ENCODE data around the gene COL13A1. TPM values are rescaled to one million over a fixed set of nuclear protein-coding genes. Genes with fewer than 3 reads are reported as not detected.

COL13A1 gene
- total RNA-seq, 1 donor from 2014 or later = 0.89 TPM

- no peak for DNase-seq
- no peak for ATAC-seq (ENCODE audit: poor library complexity)
- intact Hi-C loops (cut with DNase I) = no loop called here
Measured at GRCh38 chr10:69813632-69814031, 11.9 kb downstream of the COL13A1 start.

GRCh38 chr10:69814251-69814650 lies 12.5 kb downstream of the COL13A1 start:
- DNase-seq (no peak), ATAC-seq (ENCODE audit: poor library complexity) (no peak)
- intact Hi-C loops (cut with DNase I) = no loop called here

DNA sequence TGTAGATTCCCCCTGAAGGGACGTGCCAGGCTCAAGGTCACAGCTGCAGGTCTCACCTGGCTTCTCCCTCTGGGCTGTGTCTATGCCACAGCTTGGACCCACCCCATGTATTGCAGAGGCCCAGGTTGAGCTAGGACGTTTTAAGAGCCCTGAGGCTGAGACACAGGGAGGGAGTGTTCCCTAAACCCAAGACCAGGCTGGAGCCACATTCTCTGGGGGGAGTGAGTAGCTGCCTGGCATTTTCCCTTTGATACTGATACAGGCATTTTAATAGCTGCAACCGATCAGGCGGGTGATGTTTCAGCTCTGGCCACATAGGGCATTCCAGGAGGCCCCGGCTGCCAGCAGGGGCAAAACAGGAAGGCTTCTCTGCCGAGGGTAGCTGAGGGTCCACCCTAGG lies 13.4 kb downstream of the COL13A1 start:
- DNase-seq (no peak), ATAC-seq (ENCODE audit: poor library complexity) (no peak)
- intact Hi-C loops (cut with DNase I) = no loop called here

DNA sequence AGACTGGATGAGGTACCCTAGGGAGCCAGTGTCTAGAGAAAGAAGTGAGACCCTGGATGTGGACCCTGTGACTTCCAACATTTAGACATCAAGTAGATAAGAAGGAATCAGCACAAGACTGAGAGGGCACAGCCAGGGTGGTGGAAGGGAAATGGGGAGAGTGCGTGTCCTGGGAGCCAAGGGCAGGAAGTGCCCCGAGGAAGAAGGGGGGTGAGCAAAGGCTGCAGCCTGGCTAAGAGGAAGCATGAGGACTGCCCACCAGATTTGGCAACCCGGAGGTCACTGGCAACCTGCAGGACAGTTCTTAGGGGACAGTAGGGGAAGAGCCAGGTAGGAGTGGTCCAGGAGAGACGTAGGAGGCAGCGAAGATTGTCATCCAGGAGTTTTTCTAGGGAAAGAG lies 14.8 kb downstream of the COL13A1 start:
- no peak for ATAC-seq (ENCODE audit: poor library complexity)

DNA sequence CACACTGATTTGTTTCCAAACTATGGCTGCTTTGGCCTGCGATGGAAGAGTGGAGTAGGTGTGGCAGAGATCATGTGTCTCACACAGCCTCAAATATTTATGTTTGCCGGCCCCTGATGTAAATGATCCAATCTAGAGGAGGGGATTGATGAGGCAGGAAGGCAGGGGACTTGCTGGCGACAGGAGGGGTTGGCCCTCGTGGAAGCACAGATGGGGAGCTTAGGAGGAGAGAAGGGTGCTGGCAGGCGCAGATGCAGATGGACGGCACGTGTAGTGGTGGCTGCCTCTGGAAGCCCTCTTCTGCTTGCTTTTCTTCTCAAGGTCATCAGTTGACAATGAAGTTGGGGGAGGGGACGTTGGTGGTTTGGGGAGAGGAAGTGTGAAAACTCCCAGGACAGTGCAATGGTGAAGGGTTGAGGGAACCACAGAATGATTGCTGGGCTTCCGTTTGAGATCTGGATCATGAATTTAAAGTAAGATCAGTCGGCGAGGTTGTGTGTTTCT lies 15.4 kb downstream of the COL13A1 start:
- intact Hi-C loops (cut with DNase I) = no loop called here
- DNase-seq = no peak
- ATAC-seq (ENCODE audit: poor library complexity) = no peak

More for the DNA sequence above, 14.8 kb downstream of the COL13A1 start:
- intact Hi-C loops (cut with DNase I) = no loop called here
- DNase-seq = no peak

DNA sequence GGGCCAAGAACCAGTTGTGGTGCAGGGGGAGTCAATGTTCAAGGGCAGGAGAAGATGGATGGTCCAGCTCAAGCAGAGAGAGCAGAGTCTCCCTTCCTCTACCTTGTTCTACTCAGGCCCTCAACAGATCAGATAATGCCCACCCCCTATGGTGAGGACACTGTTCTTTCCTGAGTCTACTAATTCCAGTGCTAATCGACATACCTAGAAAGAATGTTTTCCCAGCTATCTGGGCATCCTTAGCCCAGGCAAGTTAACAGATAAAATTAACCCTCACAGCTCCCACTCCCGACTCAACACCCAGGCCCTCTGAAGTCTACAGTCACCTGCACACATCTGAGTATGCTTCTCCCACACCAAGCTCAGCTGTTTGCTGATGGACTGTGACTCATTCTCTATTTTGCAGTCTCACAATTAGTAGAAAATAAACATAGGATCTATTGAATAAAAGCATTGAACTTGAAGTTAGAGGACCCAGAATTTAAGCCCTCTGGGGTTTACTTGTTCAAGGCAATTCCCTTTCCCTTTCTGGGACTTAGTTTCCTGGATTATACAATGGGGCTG lies 17.1 kb downstream of the COL13A1 start:
- intact Hi-C loops (cut with DNase I) = no loop called here
- DNase-seq = no peak
- no peak for ATAC-seq (ENCODE audit: poor library complexity)

GRCh38 chr10:69819716-69820506 lies 18.2 kb downstream of the COL13A1 start:
- no peak for ATAC-seq (ENCODE audit: poor library complexity)
- intact Hi-C loops (cut with DNase I) = no loop called here

DNA sequence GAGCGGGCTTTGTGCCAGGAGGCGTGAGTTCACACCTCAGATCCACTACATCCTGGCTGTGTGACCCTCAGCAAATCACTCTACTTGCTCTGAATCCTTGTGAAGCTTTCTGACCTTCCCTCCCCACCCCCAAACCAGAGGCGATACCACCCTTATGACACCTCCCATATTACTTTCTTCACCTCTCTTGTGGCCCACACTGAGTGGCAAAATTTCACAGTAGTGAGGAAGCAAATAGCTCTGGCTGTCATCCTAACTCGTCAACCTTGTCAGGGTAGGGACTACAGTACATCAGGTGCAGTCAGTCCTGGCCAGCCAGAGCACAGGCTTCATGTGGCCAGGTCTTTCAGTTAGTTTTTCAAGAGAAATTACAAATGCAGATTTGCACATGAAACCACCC lies 19.1 kb downstream of the COL13A1 start:
- ATAC-seq (ENCODE audit: poor library complexity) = no peak
- DNase-seq = no peak
- intact Hi-C loops (cut with DNase I) = no loop called here

More at GRCh38 chr10:69819716-69820506, 18.2 kb downstream of the COL13A1 start:
- DNase-seq = no peak

DNA sequence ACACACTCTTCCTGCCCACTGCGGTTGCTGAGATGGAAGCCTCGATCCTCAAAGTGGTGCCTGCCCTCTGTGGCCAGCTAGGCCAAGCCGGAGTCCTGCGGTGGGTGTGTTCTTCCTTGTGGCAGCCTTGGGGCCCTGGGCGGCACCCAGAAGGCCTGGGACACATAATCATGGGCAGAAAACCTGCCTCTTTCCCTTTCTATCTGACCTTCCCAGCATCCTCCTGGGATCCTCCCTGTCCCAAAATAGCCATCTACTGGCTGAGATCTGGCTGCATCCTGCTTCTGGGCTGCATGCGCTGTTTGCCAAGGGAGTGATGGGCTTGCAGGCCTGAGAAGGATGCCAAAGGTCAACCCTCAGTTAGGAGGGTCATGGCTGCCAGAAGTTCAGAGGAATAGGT lies 23.9 kb downstream of the COL13A1 start:
- intact Hi-C loops (cut with DNase I) = no loop called here
- ATAC-seq (ENCODE audit: poor library complexity) (no peak), DNase-seq (no peak)

DNA sequence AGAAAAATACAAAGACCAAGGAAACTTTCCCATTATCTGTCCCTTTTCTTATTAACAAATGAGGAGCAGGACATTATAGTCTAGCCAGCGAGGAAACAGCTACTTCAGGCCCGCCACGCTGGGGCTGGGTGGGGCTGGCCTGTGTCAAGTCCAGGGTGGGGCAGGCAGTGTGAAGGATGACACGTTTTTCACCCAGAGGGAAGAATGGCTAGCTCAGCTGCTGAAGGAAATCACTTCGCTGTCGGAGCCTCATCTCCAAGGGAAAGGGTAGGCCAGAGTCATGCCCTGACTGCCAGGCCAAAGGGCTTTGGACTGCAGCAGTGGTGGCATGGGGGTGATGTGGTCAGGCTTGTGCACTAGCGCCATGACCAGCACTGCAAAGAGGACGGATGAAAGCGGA lies 24.4 kb downstream of the COL13A1 start:
- intact Hi-C loops (cut with DNase I) = no loop called here
- ATAC-seq (ENCODE audit: poor library complexity) = no peak
- DNase-seq = no peak

GRCh38 chr10:69826789-69827554 lies 25.3 kb downstream of the COL13A1 start:
- ATAC-seq (ENCODE audit: poor library complexity) (no peak), DNase-seq (no peak)
- intact Hi-C loops (cut with DNase I) = no loop called here

DNA sequence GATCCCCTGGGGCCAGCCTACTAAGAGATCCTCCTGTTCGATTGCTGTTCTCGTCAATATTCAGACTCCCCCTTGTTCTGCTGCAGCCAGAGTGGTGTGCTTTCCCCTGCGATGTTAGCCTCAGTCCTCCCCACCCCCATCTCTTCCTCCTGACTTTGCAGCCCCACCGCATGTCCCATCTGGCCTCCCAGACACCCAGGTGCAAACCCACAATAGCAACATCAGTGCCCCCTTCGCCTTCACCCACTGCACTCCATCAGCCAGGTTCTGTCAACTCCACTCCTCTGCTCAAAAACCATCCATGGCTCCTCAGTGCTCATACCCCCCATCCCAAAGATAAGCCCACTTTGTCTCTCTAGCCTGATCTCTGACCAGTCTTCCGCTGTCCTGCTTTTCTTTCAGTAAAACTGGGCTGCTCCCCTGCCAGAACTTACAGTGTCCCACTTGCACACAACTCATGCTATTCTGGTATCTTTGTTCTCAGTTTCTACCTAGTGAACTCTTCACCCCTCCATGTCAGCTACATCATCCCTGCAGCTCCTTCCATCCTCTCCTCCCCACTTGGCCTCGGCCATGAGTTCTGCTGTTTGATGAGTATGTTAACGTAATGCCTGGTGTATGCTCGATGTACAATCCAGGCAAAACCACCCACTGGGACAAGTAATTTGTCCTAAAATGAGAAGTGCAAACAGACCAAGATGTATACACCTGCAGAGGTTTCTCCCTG lies 26.6 kb downstream of the COL13A1 start:
- DNase-seq (no peak), ATAC-seq (ENCODE audit: poor library complexity) (no peak)
- intact Hi-C loops (cut with DNase I) = no loop called here

GRCh38 chr10:69829775-69830174 lies 28.1 kb downstream of the COL13A1 start:
- intact Hi-C loops (cut with DNase I) = no loop called here
- no peak for DNase-seq
- no peak for ATAC-seq (ENCODE audit: poor library complexity)

DNA sequence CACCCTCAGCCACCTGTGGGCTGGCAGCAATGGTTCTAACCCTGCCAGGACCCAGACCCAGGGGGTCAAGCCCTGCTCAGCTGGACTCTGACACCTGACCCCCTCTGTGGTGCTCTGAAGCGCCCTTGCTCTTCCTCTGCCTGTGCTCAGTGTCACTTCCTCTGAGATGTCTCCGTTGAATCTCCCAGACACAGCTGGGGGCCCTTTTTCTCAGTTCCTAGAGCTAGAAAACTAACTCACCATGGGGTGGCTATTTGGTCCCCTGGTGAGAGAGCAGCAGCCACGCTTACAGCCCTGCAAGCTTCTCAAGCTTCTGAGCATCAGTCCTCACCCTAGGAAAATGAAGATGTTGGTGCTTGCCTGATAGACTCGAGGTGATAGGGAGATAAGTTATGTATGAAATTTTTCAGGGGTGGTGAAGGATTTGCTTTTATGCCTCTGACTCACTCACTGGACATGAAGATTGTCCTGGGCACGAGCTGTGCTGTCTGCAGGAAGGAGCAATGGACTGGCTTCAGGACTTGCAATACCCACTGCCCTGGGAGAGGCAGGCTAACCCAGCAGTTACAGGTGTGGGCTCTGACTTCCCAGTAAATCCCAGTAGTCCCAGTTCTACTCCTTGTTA lies 29.6 kb downstream of the COL13A1 start:
- no peak for ATAC-seq (ENCODE audit: poor library complexity)
- intact Hi-C loops (cut with DNase I) = no loop called here
- DNase-seq = no peak

DNA sequence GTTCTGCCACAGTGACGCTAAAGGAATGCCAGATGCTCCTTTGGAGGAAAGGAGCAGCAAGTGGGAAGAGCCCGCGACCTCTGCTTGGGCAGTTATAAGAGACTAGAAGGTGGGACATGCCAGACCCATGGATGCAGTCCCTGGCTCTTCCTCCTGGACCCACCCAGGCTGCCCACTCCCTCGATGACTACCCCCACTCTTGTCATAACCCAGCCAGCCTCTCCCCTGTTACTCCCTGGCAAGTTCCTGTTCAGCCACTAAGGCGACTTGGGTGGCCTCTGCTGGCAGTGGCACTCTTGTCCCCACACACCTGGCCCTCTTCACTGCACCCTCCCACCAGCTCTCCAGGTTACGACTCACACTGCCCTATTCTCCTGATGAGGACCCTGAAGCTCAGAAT lies 33.5 kb downstream of the COL13A1 start:
- ATAC-seq (ENCODE audit: poor library complexity) = no peak
- DNase-seq = no peak
- intact Hi-C loops (cut with DNase I) = no loop called here

DNA sequence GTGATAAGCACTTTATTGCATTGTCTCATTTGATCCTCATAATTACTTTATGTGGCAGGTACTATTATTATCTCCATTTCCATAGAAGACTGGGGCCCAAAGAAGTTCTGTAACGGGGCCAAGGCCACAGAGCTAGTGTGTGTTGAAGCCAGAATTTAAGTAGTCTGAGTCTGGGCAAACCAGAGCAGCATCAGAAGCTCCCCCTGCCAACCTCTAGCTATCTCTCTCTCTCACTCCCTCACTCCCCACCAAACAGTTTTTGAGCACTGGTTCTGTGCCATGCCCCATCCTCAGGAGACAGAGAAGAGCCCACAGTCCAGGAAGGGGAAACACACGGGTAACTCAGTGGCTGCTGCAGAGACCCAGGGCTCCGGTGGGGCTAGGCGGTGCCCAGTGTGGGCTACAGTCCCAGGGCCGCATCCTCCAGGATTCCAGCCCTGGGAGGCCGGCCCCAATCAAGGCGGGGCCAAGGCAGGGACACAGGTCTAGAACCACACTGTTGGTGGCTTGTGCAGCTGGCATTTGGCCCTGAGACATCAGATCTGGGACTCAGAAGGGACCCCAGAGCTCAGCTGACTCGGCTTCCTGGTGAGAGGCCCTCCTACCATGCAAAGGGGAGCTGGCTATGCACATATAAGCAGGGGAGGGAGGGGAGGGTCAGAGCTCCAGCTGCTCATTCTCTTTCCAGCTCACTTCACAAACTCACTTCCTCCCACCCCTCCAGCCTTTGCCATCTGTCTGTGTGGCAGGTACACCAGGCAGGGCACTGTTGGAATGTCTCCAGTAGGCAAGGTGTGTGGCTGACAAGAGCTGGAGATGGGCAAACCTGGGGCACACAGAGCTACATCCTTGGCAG lies 34.4 kb downstream of the COL13A1 start:
- DNase-seq (no peak), ATAC-seq (ENCODE audit: poor library complexity) (peak; percentile 24)
- intact Hi-C loops (cut with DNase I) = no loop called here

GRCh38 chr10:69836731-69837030 lies 35.0 kb downstream of the COL13A1 start:
- ATAC-seq (ENCODE audit: poor library complexity) = no peak

DNA sequence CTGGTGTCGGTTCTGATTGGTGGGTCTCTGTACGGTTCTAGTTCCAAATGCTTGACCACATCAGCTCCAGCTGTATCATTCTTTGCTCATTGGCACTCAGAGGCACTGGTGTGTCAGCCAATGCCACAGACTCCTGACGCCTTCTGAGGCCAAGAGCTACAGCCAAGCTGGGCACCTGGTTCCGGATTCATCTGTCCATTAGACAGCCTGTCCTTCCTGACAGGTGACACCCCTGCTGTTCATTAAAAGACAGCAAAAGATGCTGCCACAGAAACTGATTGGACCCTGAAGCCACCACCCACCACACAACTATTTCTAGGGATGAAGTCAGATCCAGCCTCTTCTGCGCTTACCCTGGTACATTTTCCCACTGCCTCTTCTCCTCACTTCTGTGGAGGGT lies 35.6 kb downstream of the COL13A1 start:
- intact Hi-C loops (cut with DNase I) = no loop called here
- DNase-seq (no peak), ATAC-seq (ENCODE audit: poor library complexity) (no peak)

More at GRCh38 chr10:69836731-69837030, 35.0 kb downstream of the COL13A1 start:
- DNase-seq = no peak
- intact Hi-C loops (cut with DNase I) = no loop called here
